Mesodermal cell (in vitro differentiated cells): ENCODE measurements around the gene TMEM106C.
A peak's percentile ranks its signal among the peaks of the same experiment; 100 is the strongest.
"Not testable (repeated sequence)": the region's sequence is repeated elsewhere in the genome, so short reads cannot be mapped to it uniquely, and the experiment has no call there.

Experiments used
- H3K27ac ChIP-seq: 2 replicates; pipeline ENCODE4 v1.7.0; 2013; ENCODE audit warnings: mild to moderate bottlenecking, low read depth, low read length, moderate library complexity; ENCODE audit not compliant: severe bottlenecking
- H3K36me3 ChIP-seq: 2 replicates; pipeline ENCODE4 v1.7.1; 2013; ENCODE audit warnings: mild to moderate bottlenecking, low read length, moderate library complexity; ENCODE audit not compliant: control insufficient read depth, insufficient read depth
- H3K4me1 ChIP-seq: one replicate; pipeline ENCODE4 v1.7.1; 2013; ENCODE audit warnings: mild to moderate bottlenecking, low read length; ENCODE audit not compliant: insufficient read depth, control insufficient read depth, poor library complexity, severe bottlenecking
- H3K4me3 ChIP-seq: 2 replicates; pipeline ENCODE4 v1.7.0; 2013; ENCODE audit warnings: low read length, control low read depth, mild to moderate bottlenecking; ENCODE audit not compliant: insufficient read depth, poor library complexity, severe bottlenecking; ENCODE audit errors: extremely low read depth
- H3K9me3 ChIP-seq: 2 replicates; pipeline ENCODE4 v1.7.1; 2013; ENCODE audit warnings: mild to moderate bottlenecking, low read length, moderate library complexity; ENCODE audit not compliant: control insufficient read depth
- WGBS, 2 experiments: methylation state at CpG; one replicate each; pipeline ENCODE4 v1.1.5; 2013; ENCODE audit warnings: missing lambda C conversion rate in 2 of 2; ENCODE audit not compliant: insufficient coverage in 2 of 2; 5-methylcytosine and 5-hydroxymethylcytosine counted together

The TMEM106C gene

GRCh38 chr12:47949441-47950341 lies 13.7 kb upstream of the TMEM106C start:
- Histone ChIP-seq H3K36me3 (no peaks in the 10 kb centered on the region), H3K4me1 (peaks cover 7% of the 10 kb centered on the region), H3K9me3 (no peaks in the 10 kb centered on the region), H3K4me3 (no peak overlapping the region), H3K27ac (no peak overlapping the region)
- 61 to 69% methylated on average over 24 to 30 of the region's 32 CpGs for WGBS, 2 experiments

GRCh38 chr12:47950856-47951468 lies 12.4 kb upstream of the TMEM106C start:
- Histone ChIP-seq H3K4me3 (no peak overlapping the region), H3K27ac (no peak overlapping the region), H3K36me3 (no peaks in the 10 kb centered on the region), H3K9me3 (no peaks in the 10 kb centered on the region), H3K4me1 (peaks cover 7% of the 10 kb centered on the region)
- 89 to 92% methylated on average over 4 to 8 of the region's 8 CpGs for WGBS, 2 experiments

GRCh38 chr12:47954058-47954457 lies 9.3 kb upstream of the TMEM106C start:
- Histone ChIP-seq H3K4me1 (no peaks in the 10 kb centered on the region), H3K4me3 (no peak overlapping the region), H3K36me3 (no peaks in the 10 kb centered on the region), H3K27ac (no peak overlapping the region), H3K9me3 (peaks cover 8% of the 10 kb centered on the region)
- WGBS, 2 experiments: 74 to 92% methylated on average over 7 to 8 of the region's 8 CpGs

- Histone ChIP-seq H3K9me3 (peaks cover 8% of the 10 kb centered on the region), H3K36me3 (no peaks in the 10 kb centered on the region), H3K27ac (no peak overlapping the region), H3K4me3 (no peak overlapping the region), H3K4me1 (no peaks in the 10 kb centered on the region)
- 93 to 100% methylated on average over 2 to 3 of the region's 4 CpGs for WGBS, 2 experiments
Observed at GRCh38 chr12:47954467-47955045, 8.8 kb upstream of the TMEM106C start.

GRCh38 chr12:47955059-47955458 lies 8.3 kb upstream of the TMEM106C start:
- Histone ChIP-seq H3K4me3 (no peak overlapping the region), H3K9me3 (peaks cover 8% of the 10 kb centered on the region), H3K27ac (no peak overlapping the region), H3K4me1 (no peaks in the 10 kb centered on the region), H3K36me3 (no peaks in the 10 kb centered on the region)
- WGBS, 2 experiments: 91 to 100% methylated on average over 1 to 2 of the region's 3 CpGs

GRCh38 chr12:47957671-47958070 lies 5.7 kb upstream of the TMEM106C start:
- H3K4me1 ChIP-seq, H3K27ac ChIP-seq, H3K4me3 ChIP-seq, H3K9me3 ChIP-seq, H3K36me3 ChIP-seq: not testable (repeated sequence)
- 86% methylated on average over 1 of the region's 1 CpG; no CpG with 5 or more reads in 1 of the 2 experiments for WGBS, 2 experiments

- Histone ChIP-seq H3K27ac (no peak overlapping the region), H3K4me3 (no peak overlapping the region), H3K36me3 (no peaks in the 10 kb centered on the region), H3K4me1 (no peaks in the 10 kb centered on the region), H3K9me3 (peaks cover 8% of the 10 kb centered on the region)
- 88 to 93% methylated on average over 10 to 11 of the region's 11 CpGs for WGBS, 2 experiments
Observed at GRCh38 chr12:47962198-47962597, 1.2 kb upstream of the TMEM106C start.

GRCh38 chr12:47964106-47964728 lies 821 bp downstream of the TMEM106C start:
- WGBS, 2 experiments: 7 to 13% methylated on average over 14 to 15 of the region's 18 CpGs
- Histone ChIP-seq H3K4me1 (no peaks in the 10 kb centered on the region), H3K9me3 (no peaks in the 10 kb centered on the region), H3K27ac (no peak overlapping the region), H3K4me3 (peak overlapping the region; percentile 65), H3K36me3 (peaks cover 6% of the 10 kb centered on the region)

- Histone ChIP-seq H3K4me1 (no peaks in the 10 kb centered on the region), H3K36me3 (peaks cover 6% of the 10 kb centered on the region), H3K27ac (no peak overlapping the region), H3K9me3 (no peaks in the 10 kb centered on the region), H3K4me3 (no peak overlapping the region)
- 97 to 100% methylated on average over 3 of the region's 3 CpGs for WGBS, 2 experiments
Observed at GRCh38 chr12:47965581-47965980, 2.2 kb downstream of the TMEM106C start.

GRCh38 chr12:47967461-47968321 lies 4.3 kb downstream of the TMEM106C start:
- H3K27ac ChIP-seq: no peak overlapping the region
- 61 to 73% methylated on average over 3 to 4 of the region's 5 CpGs for WGBS, 2 experiments
- no peaks in the 10 kb centered on the region for H3K4me1 ChIP-seq
- H3K9me3 ChIP-seq: no peaks in the 10 kb centered on the region
- H3K4me3 ChIP-seq: no peak overlapping the region
- peaks cover 6% of the 10 kb centered on the region for H3K36me3 ChIP-seq
